Fibroblast of peridontal ligament (primary cell): ENCODE measurements around the gene GADL1.
A peak's percentile ranks its signal among the peaks of the same experiment; 100 is the strongest.

ENCODE experiments used
- DNase-seq: peaks from one replicate; pipeline ENCODE4 v3.0.0-alpha.2; 2010; ENCODE audit errors: extremely low read depth

Gene GADL1

GRCh38 chr3:30724863-30725262, 169.6 kb downstream of the GADL1 start:
- DNase-seq, result no peak

- DNase-seq, result no peak
Observed at GRCh38 chr3:30723211-30723610, 171.2 kb downstream of the GADL1 start.

- DNase-seq, result no peak
Observed at GRCh38 chr3:30721314-30721634, 173.2 kb downstream of the GADL1 start.

- DNase-seq, result peak; percentile 72
Observed at GRCh38 chr3:30720586-30721313, 173.7 kb downstream of the GADL1 start.

GRCh38 chr3:30719536-30719935, 174.9 kb downstream of the GADL1 start:
- no peak for DNase-seq

GRCh38 chr3:30713885-30714503, 180.5 kb downstream of the GADL1 start:
- DNase-seq, result peak; percentile 33

GRCh38 chr3:30712991-30713390, 181.5 kb downstream of the GADL1 start:
- no peak for DNase-seq

- DNase-seq, result no peak
Observed at GRCh38 chr3:30711867-30712266, 182.6 kb downstream of the GADL1 start.

- no peak for DNase-seq
Observed at GRCh38 chr3:30711151-30711550, 183.3 kb downstream of the GADL1 start.

- no peak for DNase-seq
Observed at GRCh38 chr3:30710017-30710416, 184.4 kb downstream of the GADL1 start.

GRCh38 chr3:30708472-30708871, 186.0 kb downstream of the GADL1 start:
- DNase-seq, result no peak

- DNase-seq, result no peak
Observed at GRCh38 chr3:30707825-30708224, 186.6 kb downstream of the GADL1 start.

GRCh38 chr3:30704931-30705890, 189.2 kb downstream of the GADL1 start:
- no peak for DNase-seq

GRCh38 chr3:30702828-30703397, 191.5 kb downstream of the GADL1 start:
- DNase-seq, result no peak

- DNase-seq, result no peak
Observed at GRCh38 chr3:30702038-30702827, 192.2 kb downstream of the GADL1 start.

GRCh38 chr3:30700702-30701321, 193.6 kb downstream of the GADL1 start:
- no peak for DNase-seq

GRCh38 chr3:30699927-30700326, 194.5 kb downstream of the GADL1 start:
- DNase-seq, result no peak

GRCh38 chr3:30698549-30698948, 195.9 kb downstream of the GADL1 start:
- no peak for DNase-seq

GRCh38 chr3:30696896-30697295, 197.6 kb downstream of the GADL1 start:
- no peak for DNase-seq

GRCh38 chr3:30696403-30696819, 198.1 kb downstream of the GADL1 start:
- no peak for DNase-seq
